Heart left ventricle (tissue), 16 donors: ENCODE measurements around the gene CCDC154. TPM values are rescaled to one million over a fixed set of nuclear protein-coding genes. Genes with fewer than 3 reads are reported as not detected.

Source experiments
- ATAC-seq, 4 donors: fragments of 200-7000 bp; cut with Tn5 transposase; one replicate each; pipeline ENCODE4 v1.9.1; 2020 to 2022; ENCODE audit warnings: moderate library complexity in 4 of 4, mild to moderate bottlenecking in 3 of 4, moderate number of reproducible peaks in 1 of 4
- DNase-seq, 5 donors: peaks; one replicate each; pipeline ENCODE4 v3.0.0-alpha.2; 2020
- H3K27ac ChIP-seq, 12 donors: fragments of 200-600 bp; sonication (generic) in 4 of 12; one replicate each; pipeline versions ENCODE4 v1.5.0 to v1.8.0; 2016 to 2022; ENCODE audit warnings: mild to moderate bottlenecking in 2 of 12
- H3K27me3 ChIP-seq, 9 donors: fragments of 200-600 bp; sonication (generic) in 2 of 9; one replicate each; pipeline versions ENCODE4 v1.5.1 to v1.8.0; 2016 to 2022; ENCODE audit warnings: mild to moderate bottlenecking in 3 of 9
- H3K36me3 ChIP-seq, 9 donors: fragments of 200-600 bp; sonication (generic) in 2 of 9; one replicate each; pipeline versions ENCODE4 v1.5.0 to v1.8.0; 2018 to 2022; ENCODE audit warnings: mild to moderate bottlenecking in 2 of 9
- H3K4me1 ChIP-seq, 12 donors: fragments of 200-600 bp; sonication (generic) in 4 of 12; one replicate each; pipeline versions ENCODE4 v1.5.0 to v1.8.0; 2016 to 2022; ENCODE audit warnings: mild to moderate bottlenecking in 3 of 12
- H3K4me3 ChIP-seq, 12 donors: fragments of 200-600 bp; sonication (generic) in 4 of 12; one replicate each; pipeline versions ENCODE4 v1.5.0 to v1.8.0; 2017 to 2022; ENCODE audit warnings: mild to moderate bottlenecking in 9 of 12, moderate library complexity in 4 of 12
- H3K9me3 ChIP-seq, 12 donors: fragments of 200-600 bp; sonication (generic) in 4 of 12; one replicate each; pipeline versions ENCODE4 v1.5.0 to v1.8.0; 2016 to 2022; ENCODE audit warnings: mild to moderate bottlenecking in 1 of 12
- CTCF ChIP-seq, 12 donors: fragments of 200-600 bp; sonication (generic) in 4 of 12; IDR thresholded peaks; one replicate each; pipeline versions ENCODE4 v1.5.0 to v1.8.0; 2018 to 2022; ENCODE audit warnings: antibody characterized with exemption in 12 of 12, mild to moderate bottlenecking in 5 of 12
- POLR2A ChIP-seq, 2 donors: fragments of 450-650 bp; IDR thresholded peaks; one replicate each; pipeline ENCODE4 v1.6.1; 2017; ENCODE audit warnings: antibody characterized with exemption in 2 of 2, mild to moderate bottlenecking in 2 of 2, moderate library complexity in 2 of 2
- WGBS, 4 donors: extraction: QIAGEN DNeasy Blood & Tissue Kit in 2 of 4; methylation state at CpG; one replicate each; pipeline versions ENCODE4 v1.1.5 to v1.1.7; 2013 to 2018; 5-methylcytosine and 5-hydroxymethylcytosine counted together
- intact Hi-C, 10 donors: fragments of 100-400 bp; cut with DNase I; formaldehyde crosslinking; loops; one replicate each; pipeline versions ENCODE4 v1.11.1 to v1.14.2; 2022
- polyA plus RNA-seq, 2 donors: library from polyadenylated mRNA; stranded (reverse); fragments of 200-250 nt; gene quantifications; one replicate each; pipeline ENCODE4 v1.2.3, GENCODE V29; 2013
- total RNA-seq, 9 donors: library from RNA; depleted of rRNA in 2 of 9; stranded (reverse); fragments of >200 nt in 2 of 9; fragmentation: NEBNext Ultra II Directional in 3 of 9; extraction: Animal tissue kit (Norgen Biotek cat#: 25700) in 3 of 9; gene quantifications; one replicate each; pipeline versions ENCODE4 v1.1.0 to v1.2.4, GENCODE V29; 2016 to 2023
- donor health status: ischemic (EF 13 %, LVEDD 7.1; RV severe dilation, severe dysfunction).
- donor health status: healthy with polysubstance abuse.
- donor health status: DM: no; HTN: yes; CAD: no.
- donor health status: DM: no; HTN: no; CAD: no.
- donor health status: ischemic (EF 25% LVEDD 6.9; RV normal size, moderate dysfunction).
- donor health status: ischemic (EF 25% LVEDD 5.7; RV mildly dilated, moderate dysfunction).
- donor health status: healthy.
- donor health status: DM: yes; HTN: yes; CAD: no.
- donor health status: ischemic (EF 35%, LVEDD 5.7; RV mildly dilated, moderate dysfunction).
- donor health status: nonischemic (EF 11% LVEDD 7.7; RV severe dilation, severe dysfunction).
- donor health status: DM: yes; HTN: yes; CAD: no.
- donor health status: PGD.
- donor health status: ischemic (EF 29% LVEDD 5.4; RV normal size, mild dysfunction).
- donor health status: nonischemic (EF 23%, LVEDD 6.1; RV moderate dilation, normal function).

The CCDC154 gene
- total and polyA plus RNA-seq, 11 donors: 0.14 to 1.5 (median 0.68) TPM; not detected in 2

GRCh38 chr16:1474796-1475551, 30.6 kb upstream of the CCDC154 start, which contains the start of gene CLCN7:
Gene CLCN7 (minus strand): TSS chr16:1475028. CDS start chr16:1474974, 54 bp downstream.
- Histone ChIP-seq H3K36me3 (no peaks in the 10 kb centered on the region), H3K9me3 (no peaks in the 10 kb centered on the region), H3K4me3 (peak within 1 kb of the TSS; percentile 68 to 99 (median 87)), H3K4me1 (peaks cover 0 to 51% (median 19%) of the 10 kb centered on the region in 12 donors), H3K27me3 (no peaks in the 10 kb centered on the region), H3K27ac (peak within 1 kb of the TSS; percentile 79 to 98 (median 92))
- intact Hi-C loops: loop anchor here in 2 of 10 donors (2.0 to 5.0 kb wide), 3 partner anchors 18 to 232 kb away; partner anchors contain the start of genes MAPK8IP3 (in 1 of the 2), TELO2 (in 1 of the 2) and UQCC4 (in 1 of the 2)
- TF ChIP-seq CTCF (IDR thresholded peaks at IDR 0.05) (peak in 1 of 12 donors; percentile 20), POLR2A (IDR thresholded peaks at IDR 0.05) (peak in 1 of 2 donors; percentile 93)
- peak; percentile 85 to 97 (median 96) for ATAC-seq
- DNase-seq: peak; percentile 92 to 96 (median 93)
- WGBS, 4 donors: 0 to 1% (median 0%) methylated on average over 62 to 99 of the region's 99 CpGs

GRCh38 chr16:1474082-1474795, 29.9 kb upstream of the CCDC154 start:
- H3K27ac ChIP-seq: peak overlapping the region in 11 of 12 donors; percentile 66 to 98 (median 93)
- no peaks in the 10 kb centered on the region for H3K27me3 ChIP-seq
- peak in 1 of 5 donors; percentile 46 for DNase-seq
- H3K9me3 ChIP-seq: no peaks in the 10 kb centered on the region
- H3K36me3 ChIP-seq: no peaks in the 10 kb centered on the region
- no peak for ATAC-seq
- H3K4me3 ChIP-seq: peak overlapping the region; percentile 68 to 99 (median 87)
- peaks cover 0 to 51% (median 19%) of the 10 kb centered on the region in 12 donors for H3K4me1 ChIP-seq
- no peak for TF ChIP-seq CTCF (IDR thresholded peaks at IDR 0.05)
- no peak for TF ChIP-seq POLR2A (IDR thresholded peaks at IDR 0.05)
- intact Hi-C loops: loop anchor here in 2 of 10 donors (2.0 to 5.0 kb wide), 2 partner anchors 19 to 52 kb away; partner anchors contain the start of genes TELO2 (in 1 of the 2) and UQCC4 (in 1 of the 2)
- WGBS, 4 donors: 8 to 16% (median 12%) methylated on average over 32 to 57 of the region's 57 CpGs

GRCh38 chr16:1472974-1473373, 28.6 kb upstream of the CCDC154 start:
- no peaks in the 10 kb centered on the region for H3K9me3 ChIP-seq
- DNase-seq (no peak), ATAC-seq (no peak)
- TF ChIP-seq CTCF (IDR thresholded peaks at IDR 0.05): no peak
- TF ChIP-seq POLR2A (IDR thresholded peaks at IDR 0.05): no peak
- H3K27me3 ChIP-seq: no peaks in the 10 kb centered on the region
- H3K27ac ChIP-seq: no peak overlapping the region
- intact Hi-C loops: loop anchor here in 1 of 10 donors (5.0 kb wide), 1 partner anchor 51 kb away; the partner anchor contains the start of gene UQCC4
- peaks cover 0 to 54% (median 19%) of the 10 kb centered on the region in 12 donors for H3K4me1 ChIP-seq
- H3K4me3 ChIP-seq: no peak overlapping the region
- WGBS, 4 donors: 63 to 71% (median 66%) methylated on average over 3 of the region's 3 CpGs
- no peaks in the 10 kb centered on the region for H3K36me3 ChIP-seq
